ENCODE data around the gene TMEM175.

GRCh38 chr4:906339-907102, 25.7 kb upstream of the TMEM175 start:
- TF ChIP-seq SIN3B (IDR thresholded peaks at IDR 0.05; ENCODE audit: low read depth) (no peak), ZSCAN29 (IDR thresholded peaks at IDR 0.05) (no peak), TRIM24 (IDR thresholded peaks at IDR 0.05) (no peak)

Measured in K562 (cell line).